ENCODE data around the gene ZNF688.

The ZNF688 gene

GRCh38 chr16:30585022-30585399, 13.5 kb upstream of the ZNF688 start:
- DNase-seq: peak; percentile 30

DNA sequence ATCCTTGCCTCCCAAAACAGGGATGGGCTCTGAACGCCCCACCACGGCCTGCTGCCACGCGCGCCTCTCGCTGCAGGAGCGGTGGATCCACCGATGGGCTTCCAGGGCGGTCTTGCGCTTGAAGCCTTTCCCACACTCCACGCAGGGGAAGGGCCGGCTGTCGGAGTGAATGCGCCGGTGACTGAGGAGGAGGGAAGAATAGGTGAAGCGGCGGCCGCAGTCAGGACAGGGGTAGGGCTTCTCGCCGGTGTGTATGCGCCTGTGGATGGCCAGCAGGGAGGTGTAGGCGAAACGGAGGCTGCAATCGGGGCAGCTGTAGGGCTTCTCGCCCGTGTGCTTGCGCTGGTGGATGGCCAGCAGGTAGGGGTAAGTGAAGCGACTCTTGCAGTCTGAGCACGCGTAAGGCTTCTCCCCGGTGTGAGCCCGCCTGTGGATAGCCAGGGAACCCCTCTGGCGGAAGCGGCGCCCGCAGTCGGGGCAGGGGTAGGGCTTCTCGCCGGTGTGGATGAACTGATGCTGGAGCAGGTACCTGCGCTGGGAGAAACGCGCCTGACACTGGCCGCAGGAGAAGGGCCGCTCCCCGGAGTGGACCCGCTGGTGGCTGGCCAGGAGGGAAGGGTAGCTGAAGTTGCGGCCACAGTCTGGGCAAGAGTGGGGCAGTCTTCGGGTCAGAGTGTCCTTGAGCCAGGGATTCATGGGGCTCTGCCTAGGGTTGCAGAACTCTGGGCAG, 11.3 kb upstream of the ZNF688 start:
- no peak for DNase-seq

- DNase-seq: no peak
These were observed 9.9 kb upstream of the ZNF688 start for GRCh38 chr16:30581457-30581856.

DNA sequence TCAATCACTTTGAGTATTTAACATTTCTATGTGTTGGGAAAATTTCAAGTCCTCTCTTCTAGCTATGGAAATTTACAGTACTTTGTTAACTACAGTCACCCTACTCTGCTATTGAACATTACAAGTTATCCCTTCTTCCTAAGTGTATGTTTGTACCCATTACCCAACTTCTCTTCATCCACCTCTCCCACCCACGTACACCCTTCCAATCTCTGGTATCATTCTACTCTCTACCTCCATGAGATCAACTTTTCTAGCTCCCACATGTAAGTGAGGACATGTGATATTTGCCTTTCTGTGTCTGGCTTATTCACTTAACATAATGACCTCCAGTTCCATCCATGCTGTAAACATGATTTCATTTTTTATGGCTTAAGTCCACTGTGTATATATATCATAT, 3.2 kb upstream of the ZNF688 start:
- no peak for DNase-seq

DNA sequence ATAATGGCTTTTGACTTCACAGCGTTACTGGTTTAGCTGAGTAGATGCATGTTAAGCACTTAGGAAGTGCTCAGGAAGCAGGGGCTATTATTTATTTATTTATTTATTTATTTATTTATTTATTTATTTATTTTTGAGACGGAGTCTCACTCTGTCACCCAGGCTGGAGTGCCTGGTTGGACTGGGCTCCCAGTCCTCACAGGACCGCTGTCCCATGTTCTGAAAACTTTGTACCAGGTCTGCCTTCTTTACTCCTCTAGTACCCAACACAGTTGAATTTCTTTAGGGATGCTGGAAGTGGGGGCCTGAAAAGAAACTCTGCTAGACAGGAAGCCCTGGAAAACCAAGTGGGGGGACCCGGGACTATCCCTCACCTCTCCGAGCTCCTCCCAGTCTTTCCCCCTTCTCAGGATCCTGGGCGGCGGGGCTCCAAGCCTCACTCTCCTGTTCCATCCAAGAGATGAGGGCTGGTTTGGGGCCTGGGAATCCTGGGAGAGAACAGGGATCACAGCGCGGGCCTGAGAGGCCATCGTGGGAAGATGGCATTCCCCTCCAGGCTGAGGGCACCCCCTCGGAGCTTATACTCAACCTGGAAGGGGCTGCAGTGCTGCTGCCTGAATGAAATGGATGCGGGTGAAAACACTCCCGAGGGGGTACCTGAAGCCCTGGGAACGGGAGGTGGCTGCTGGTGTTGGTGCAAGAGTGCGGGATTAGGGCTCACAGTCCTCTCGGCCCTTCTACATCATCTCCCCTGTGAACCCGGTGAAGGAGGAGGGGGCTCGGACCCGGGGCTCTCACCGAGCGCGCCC, 674 bp downstream of the ZNF688 start:
- DNase-seq: no peak

DNA sequence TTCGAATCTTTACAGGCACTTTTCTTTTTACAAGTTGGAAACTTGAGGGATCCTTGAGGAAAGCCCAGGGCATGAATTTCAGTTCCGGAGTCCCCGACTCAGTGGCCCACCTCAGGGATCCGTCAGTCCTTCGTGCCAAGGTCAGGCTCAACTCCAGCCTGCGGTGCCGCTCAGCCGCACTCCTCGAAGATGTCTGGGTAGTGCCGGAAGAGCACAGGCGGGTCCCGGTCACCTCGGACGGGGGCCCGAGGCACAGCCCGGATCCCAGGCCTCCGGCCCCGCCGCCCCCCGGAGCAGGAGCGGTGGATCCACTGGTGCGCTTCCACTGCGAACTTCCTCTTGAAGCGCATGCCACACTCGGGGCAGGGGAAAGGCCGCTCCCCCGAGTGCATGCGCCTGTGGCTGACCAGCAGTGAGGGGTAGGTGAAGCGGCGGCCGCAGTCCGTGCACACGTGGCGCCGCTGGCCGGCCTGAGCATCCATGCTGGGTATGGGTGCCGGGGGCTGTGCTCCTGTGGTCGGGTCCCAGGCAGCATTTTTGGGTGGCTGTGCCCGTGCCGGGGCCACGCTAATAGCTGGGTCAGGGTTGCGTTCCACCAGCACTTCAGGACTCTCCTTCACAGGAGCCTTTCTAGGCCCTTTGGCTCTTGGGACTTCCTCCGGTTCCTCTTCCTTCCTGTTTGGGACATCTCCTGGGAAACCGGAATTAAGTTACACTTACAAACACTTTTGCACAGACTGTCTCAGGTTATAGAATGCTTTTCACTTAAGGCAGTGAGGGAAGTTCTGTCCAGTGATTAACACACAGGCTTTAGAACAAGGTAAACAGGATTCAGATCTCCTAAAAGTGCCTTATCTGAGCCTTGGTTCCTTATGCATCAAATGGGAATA, 1.5 kb downstream of the ZNF688 start:
- no peak for DNase-seq

- no peak for DNase-seq
These were observed 2.2 kb downstream of the ZNF688 start for GRCh38 chr16:30569281-30569680.

DNA sequence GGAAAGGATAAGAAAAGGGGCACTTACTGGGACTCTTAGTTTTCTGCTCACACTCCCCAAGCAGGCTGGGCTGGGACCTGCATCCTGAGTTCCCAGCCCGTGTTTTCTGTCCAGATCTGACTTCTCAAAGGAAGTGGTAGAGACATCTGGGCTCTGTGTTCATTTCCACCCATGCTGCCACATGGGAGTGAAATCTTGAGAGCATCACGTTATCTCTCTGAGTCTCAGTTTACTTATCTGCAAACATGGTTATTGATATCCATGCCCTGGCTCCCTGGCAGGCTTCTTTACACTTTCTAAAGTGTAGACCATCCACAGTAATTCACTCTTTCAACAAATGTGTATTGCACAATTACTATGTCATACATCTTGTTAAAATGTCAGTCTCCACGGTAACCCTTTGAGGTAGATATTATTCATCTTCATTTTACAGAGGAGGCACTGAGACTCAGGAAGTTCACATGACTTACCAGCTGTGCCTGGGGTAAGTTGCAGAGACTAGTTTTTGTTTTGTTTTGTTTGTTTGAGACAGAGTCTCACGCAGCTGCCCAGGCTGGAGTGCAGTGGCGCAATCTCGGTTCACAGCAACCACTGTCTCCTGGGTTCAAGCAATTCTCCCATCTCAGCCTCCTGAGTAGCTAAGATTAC, 3.4 kb downstream of the ZNF688 start:
- peak; percentile 87 for DNase-seq

DNA sequence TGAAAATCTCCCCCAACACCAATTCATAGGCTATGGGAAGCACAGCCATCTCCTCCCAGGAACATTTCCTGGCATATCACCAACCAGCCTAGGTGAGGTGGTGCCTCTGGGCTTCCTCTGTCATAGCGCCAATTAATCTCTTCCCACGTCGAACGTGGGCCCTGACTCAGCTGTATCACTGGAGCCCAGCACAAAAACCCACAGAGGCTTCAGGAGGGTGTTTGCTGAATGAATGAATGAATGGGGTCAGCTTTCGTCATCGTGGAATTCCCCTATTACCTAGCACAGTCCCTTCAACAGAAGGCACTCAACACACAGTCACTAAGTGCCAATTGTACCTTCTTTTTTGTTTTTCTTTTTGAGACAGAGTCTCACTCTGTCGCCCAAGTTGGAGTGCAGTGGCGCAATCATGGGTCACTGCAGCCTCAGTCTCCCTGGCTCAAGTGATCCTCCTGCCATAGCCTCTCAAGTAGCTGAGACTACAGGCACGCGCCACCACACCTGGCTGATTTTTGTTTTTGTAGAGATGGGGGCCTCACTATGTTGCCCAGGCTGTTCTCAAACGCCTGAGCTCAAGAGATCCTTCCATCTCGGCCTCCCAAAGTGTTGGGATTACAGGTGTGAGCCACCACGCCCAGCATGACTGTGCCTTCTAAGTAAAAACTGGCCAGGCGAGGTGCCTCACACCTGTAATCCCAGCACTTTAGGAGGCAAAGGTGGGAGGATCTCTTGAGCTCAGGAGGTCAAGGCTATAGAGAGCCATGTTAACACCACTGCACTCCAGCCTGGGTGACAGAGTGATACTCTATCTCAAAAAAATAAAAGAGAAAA, 4.1 kb downstream of the ZNF688 start:
- DNase-seq: peak; percentile 85

- no peak for DNase-seq
These were observed 5.0 kb downstream of the ZNF688 start for GRCh38 chr16:30566531-30566930.

- no peak for DNase-seq
These were observed 5.5 kb downstream of the ZNF688 start for GRCh38 chr16:30565984-30566383.

GRCh38 chr16:30565526-30565925, 6.0 kb downstream of the ZNF688 start:
- DNase-seq: no peak

GRCh38 chr16:30562021-30562420, 9.5 kb downstream of the ZNF688 start:
- no peak for DNase-seq

GRCh38 chr16:30561089-30561816, 10.3 kb downstream of the ZNF688 start:
- DNase-seq: peak; percentile 27

GRCh38 chr16:30559690-30560089, 11.8 kb downstream of the ZNF688 start:
- no peak for DNase-seq

DNA sequence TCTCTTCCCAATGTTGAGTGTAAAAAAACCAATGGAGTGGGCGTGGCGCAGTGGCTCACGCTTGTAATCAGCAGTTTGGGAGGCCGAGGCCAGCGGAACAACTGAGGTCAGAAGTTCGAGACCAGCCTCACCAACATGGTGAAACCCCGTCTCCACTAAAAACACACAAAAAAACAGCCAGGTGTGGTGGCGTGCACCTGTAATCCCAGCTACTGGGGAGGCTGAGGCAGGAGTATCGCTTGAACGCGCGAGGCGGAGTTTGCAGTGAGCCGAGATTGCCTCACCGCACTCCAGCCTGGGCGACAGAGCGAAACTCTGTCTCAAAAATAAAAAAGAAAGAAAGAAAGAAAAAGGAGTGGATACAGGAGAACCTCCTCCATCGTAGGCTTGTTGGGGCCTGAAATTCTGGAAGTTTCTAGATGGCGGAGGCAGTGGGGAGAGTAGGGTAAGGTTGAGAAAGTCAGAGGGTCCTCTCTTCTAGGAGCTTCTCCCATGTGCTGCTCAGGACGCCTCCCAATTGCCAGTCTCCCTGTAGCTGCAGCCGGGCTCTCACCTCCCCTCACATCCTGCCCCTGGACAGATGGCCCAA, 12.6 kb downstream of the ZNF688 start:
- no peak for DNase-seq

GRCh38 chr16:30557957-30558788, 13.3 kb downstream of the ZNF688 start, which contains the start of gene ZNF764:
TSS of gene ZNF764 (minus strand) at chr16:30558374. CDS start at chr16:30558182, 192 bp downstream.
- DNase-seq: peak; percentile 99

- DNase-seq: no peak
These were observed 13.9 kb downstream of the ZNF688 start for GRCh38 chr16:30557707-30557956.

DNA sequence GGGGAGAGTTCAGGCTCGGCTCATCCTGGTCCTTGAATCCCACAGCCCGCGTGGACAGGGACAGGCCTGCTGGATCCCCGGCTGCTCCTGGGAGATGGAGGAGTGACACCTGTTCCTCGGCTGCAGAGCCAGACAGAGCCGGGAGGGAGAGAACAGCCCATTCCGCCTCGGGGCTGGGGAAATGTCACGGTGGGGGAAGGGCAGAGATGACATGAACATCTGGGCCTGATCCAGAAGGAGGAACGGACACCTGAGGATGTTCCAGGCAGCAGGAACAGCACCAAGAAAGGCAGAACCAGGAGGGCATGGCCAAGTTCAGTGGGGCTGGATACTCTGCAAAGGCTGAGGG, 15.4 kb downstream of the ZNF688 start:
- no peak for DNase-seq
